Fibroblast of peridontal ligament (primary cell): Measurements from ENCODE around the gene TFF1.
"Not testable (repeated sequence)": the region's sequence is repeated elsewhere in the genome, so short reads cannot be mapped to it uniquely, and the experiment has no call there.

Experiments used
- DNase-seq: peaks from one replicate; pipeline ENCODE4 v3.0.0-alpha.2; 2010; ENCODE audit errors: extremely low read depth

The TFF1 gene

DNA sequence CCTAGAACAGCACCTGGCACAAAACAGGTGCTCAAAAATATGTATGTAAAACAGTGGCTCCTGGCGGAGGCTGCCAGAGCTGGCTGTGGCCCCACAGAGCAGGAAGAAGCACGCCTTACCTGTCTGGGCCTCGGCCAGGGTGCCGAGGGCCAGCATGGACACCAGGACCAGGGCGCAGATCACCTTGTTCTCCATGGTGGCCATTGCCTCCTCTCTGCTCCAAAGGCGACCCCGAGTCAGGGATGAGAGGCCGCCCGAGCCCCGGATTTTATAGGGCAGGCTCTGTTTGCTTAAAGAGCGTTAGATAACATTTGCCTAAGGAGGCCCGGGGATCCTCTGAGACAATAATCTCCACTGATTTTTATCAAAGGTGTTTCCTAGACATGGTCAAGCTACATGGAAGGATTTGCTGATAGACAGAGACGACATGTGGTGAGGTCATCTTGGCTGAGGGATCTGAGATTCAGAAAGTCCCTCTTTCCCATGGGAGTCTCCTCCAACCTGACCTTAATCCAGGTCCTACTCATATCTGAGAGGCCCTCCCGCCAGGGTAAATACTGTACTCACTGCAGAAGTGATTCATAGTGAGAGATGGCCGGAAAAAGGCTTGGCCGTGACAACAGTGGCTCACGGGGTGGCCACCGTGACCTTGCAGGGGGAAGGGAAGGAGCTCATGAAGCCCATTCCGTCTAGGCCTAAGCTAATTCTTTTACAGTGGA, at the start of gene TFF1:
Gene TFF1 (minus strand): TSS at position 244 of the 719 bp plus-strand sequence. CDS start 40 bp downstream, at position 204.
- DNase-seq, result no peak

DNA sequence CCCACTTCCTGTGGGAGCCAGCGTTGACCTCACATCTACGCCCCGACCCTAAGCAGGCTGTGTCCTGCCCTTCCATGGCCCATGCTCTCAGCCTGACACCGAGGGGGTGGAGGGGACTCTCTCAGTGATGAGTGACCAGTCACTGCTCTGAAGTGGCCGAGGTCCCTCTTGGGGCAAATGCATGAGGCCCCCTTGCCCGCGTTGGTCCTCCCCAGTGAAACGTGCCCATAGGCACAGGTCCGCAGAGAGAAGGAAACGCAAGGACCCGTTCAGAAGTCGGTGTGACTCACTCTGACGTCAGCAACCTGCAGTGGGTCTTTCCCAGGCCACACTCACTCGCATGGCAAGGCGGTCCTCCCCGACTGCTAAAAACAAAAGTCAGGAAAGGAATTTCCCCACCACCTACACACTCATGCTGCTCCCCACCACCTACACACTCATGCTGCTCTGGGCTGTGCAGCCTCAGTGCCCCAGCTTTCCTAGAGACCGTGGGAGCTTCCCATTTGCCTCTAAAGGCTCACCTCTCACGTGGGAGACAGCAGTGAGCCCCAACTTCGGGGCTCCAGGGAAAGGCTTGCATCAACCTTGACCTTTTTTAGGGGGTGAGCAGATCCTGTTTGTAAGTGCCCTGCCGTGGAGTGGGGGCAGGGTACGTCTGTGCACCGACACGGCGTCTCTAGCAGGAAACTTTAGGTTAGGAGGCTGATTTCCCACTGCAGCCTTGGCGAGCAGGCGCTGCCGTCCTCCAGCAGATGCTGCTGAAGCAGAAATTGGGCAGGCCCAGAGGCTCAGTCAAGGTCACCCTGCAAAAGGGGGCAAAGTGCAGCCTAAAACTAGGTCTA, 48.8 kb upstream of the TFF1 start:
- DNase-seq, result no peak

DNA sequence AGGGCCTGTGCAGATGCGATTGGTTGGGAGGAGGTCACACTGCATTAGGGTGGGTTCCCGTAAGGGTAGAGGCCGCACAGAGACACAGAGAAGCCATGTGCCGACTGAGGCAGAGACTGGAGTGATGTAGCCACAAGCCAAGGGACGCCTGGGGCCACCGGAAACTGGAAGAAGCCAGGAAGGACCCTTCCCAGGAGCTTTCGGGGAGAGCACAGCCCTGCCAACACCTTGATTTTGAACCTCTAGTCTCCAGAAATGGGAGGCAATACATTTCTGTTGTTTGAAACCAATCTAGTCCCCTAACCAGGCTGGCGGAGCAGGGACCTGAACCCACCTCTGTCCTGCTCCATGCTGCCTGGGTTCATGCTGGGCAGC, 48.2 kb upstream of the TFF1 start:
- DNase-seq, result no peak

DNA sequence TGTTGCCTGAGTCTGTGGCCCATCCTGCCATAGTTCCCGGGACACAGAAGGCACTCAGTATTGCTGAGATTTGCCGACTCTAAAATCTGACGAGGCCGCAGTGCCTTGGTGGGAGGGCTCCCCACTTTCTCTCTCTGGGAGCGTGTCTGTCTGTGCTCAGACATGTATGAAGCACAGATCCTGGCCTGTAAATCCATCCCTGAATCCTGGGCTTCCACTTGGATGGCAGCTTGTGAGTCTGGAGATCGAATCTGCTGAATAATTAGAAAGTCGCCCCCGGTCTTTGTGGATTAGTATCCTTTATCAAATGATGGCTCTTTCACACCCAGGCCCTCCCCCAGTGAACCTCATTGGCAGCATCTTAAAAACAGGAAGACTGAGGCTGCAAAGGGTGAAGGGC, 47.7 kb upstream of the TFF1 start:
- DNase-seq, result no peak

DNA sequence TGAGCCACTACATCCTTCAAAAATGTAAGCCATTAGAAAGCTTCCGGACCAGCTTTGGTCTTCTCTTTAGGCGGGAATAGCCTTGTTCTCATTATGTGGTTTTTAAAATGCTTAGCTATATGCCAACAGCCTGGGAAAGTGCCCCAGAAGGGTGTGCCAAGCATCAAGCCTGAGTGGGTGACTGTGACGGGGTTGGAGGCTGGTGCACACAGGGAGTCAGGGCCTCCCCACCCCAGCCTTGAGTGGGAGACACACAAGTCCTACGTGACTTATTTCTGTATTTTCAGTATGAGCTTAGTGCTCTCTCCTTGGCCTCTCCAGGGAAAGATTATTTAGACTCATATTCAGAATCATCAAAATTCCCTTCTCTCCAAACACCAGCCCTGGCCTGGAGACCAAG, 47.2 kb upstream of the TFF1 start:
- DNase-seq, result no peak

DNA sequence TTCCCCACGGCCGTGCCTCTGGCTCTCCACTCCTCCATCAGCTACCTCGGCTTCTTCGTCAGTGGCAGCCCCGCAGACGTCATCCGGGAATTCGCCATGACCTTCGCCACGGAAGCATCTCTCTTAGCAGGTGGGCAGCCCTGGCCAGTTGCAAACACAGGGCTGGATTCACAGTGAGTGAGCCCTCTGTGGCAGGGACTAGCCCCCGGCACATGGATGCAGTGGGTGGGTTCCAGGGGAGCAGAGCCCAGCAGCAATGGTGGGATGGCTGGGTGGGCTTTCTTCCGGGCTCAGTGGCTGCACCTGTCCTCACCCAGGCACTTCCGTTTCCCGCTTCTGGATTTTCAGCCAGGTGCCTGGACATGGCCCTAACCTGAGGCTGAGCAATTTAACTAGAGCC, 46.8 kb upstream of the TFF1 start:
- no peak for DNase-seq

DNA sequence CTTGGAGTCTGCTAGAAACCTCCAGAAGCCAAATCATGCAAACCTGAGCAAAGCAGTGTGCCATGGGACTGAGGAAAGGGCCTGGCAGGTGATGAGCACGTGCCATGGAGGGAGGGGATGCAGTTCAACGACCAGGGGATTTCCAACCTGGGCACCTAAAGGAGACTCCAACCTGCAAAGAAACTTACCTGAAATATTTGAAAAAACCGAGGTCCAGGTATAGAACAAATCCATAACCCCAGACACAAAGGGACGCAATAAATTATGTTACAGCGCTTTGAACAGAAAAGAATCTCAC, 46.2 kb upstream of the TFF1 start:
- no peak for DNase-seq

DNA sequence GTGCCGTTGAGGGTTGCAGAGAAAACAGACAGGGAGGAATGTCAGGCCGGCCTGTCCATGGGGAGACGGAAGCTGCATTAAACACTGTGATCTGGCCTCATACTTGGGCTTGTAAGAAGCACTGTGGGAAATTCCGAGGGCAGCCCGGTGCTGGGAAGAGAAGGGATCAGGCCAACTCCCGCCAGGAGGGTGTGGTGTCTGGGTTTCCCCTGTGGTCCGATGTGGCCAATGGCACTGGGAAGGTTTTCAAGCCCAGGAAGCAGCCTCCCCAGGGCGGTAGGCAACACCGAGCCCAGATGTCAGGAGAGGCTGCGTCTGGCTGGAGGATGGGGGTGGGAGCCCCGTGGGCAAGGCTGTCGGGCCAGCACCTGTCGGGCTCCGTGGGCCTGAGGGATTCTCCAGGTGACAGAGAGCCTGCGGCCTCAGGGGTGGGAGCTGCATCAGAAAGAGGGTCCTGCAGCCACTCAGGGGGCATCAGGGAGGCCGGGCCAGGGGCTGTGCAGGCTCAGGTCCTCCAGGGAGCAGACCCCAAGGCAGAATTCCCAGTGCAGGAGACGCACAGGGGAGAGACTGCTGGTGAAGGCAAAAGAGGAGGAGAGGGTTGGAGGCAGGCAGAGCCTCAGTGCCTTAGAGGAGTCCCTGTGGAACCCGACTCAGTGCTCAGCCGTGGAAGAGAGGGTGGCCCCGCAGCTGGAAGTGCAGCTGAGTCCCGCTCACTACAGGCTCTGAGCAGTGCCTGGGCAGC, 45.7 kb upstream of the TFF1 start:
- no peak for DNase-seq

DNA sequence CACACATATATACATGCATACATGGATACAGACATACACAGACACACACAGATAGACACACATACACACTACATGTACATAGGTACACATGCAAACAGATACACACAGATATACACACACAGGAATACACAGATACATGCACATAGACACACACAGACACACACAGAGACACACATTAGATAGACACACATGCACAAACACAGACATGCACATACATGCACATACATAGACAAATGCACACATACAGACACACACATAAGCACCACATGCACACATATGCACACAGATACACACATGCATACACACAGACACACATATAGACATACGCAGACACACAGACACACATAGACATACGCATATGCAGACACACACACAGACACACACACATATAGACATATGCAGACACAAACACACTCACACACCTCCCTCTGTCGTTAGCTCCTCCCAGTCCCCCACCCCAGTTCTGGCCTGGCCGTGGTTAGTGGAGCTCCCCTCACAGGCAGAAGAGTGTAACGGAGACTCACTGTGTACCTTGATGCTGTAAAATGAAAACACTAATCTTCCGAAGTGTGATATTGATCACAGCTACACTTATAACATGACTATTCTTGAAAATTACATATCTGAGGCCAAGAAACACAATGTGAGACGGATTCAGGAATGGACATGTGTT, 45.0 kb upstream of the TFF1 start:
- no peak for DNase-seq

DNA sequence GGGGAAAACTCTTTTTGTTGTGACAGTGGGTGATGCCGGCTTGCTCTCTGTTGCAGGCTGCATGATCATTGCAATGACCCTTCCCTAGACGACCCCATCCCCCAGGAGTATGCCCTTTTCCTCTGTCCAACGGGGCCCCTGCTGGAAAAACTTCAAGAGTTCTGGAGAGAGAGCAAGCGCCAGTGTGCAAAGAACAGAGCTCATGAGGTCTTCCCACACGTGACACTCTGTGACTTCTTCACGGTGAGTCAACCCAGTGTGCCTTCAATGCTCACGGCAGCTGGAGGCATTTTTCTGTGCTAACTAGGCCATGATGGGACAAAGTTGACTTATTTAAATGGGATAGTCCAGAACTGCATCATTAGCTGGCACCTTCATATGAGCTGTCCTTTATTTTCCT, 43.0 kb upstream of the TFF1 start:
- no peak for DNase-seq

DNA sequence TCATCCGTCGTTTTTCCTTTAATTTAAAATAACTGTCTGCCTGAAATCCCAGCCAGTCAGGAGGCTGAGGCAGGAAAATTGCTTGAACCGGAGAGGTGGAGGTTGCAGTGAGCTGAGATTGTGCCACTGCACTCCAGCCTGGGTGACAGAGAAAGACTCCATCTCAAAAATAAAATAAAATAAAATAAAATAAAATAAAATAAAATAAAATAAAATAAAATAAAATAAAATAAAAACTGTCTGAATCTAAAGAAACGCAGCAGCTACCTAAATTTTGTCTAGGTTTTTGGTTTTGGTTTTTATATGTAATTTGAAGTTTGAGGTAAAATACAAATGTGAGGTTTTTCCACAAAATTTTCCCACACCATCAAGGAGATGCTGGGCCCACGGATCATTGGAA, 42.4 kb upstream of the TFF1 start:
- DNase-seq, result not testable (repeated sequence)

DNA sequence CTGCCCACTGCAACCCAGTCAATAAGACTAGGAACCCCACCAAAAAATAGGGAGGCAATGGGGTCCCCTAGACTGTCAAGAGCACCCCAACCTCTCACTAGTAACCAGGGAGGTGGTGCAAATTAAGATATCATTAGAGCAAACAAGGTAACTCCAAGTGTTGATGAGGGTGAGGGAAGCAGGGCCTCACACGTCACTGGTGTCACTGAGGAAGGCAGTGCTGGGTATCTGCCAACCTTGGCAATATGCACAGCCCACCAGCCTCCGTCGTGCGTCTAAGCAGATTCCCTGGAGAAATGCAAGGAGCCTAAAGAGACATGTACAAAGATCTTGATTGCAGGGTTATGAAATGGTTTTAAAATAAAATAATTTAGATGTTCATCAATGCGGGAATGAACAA, 41.1 kb upstream of the TFF1 start:
- no peak for DNase-seq

DNA sequence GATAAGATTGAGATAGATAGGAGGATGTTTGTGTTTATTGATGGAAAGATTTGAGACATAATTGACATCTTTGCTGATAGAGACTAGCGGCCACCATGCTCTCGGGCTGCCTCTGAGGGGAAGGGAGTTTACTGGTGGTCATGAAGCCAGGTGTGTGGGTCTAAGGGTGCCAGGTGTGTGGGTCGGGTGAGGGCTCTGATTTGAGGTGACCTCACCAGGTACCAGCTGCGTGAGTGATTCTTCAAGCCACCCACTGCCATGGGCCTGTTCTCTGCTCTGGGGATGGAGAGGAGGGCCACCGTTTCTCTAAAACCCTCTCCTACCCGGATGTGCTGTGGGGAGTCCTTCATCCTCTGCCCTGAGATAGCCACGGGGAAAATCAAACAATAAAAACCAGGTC, 40.5 kb upstream of the TFF1 start:
- DNase-seq, result no peak

DNA sequence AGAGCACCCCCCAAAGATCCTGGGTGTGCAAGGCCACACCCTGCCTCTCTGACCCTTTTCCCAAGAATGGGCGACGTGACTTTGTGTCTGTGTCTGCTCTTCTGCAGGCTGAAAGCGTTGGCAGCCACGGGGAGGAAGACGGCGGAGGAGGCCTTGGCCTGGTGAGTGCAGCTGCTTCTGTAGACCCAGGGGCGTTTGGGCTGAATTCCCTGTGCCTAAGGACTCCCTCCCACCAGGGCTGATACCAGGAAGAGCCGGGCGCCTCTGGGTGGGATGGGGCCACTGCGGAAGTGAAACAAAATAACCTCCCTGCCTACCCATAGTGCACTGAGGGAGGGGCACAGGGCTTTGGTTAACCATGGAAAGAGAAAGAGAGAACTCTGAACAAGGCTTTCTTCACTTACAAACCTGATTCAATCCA, 39.9 kb upstream of the TFF1 start:
- no peak for DNase-seq

DNA sequence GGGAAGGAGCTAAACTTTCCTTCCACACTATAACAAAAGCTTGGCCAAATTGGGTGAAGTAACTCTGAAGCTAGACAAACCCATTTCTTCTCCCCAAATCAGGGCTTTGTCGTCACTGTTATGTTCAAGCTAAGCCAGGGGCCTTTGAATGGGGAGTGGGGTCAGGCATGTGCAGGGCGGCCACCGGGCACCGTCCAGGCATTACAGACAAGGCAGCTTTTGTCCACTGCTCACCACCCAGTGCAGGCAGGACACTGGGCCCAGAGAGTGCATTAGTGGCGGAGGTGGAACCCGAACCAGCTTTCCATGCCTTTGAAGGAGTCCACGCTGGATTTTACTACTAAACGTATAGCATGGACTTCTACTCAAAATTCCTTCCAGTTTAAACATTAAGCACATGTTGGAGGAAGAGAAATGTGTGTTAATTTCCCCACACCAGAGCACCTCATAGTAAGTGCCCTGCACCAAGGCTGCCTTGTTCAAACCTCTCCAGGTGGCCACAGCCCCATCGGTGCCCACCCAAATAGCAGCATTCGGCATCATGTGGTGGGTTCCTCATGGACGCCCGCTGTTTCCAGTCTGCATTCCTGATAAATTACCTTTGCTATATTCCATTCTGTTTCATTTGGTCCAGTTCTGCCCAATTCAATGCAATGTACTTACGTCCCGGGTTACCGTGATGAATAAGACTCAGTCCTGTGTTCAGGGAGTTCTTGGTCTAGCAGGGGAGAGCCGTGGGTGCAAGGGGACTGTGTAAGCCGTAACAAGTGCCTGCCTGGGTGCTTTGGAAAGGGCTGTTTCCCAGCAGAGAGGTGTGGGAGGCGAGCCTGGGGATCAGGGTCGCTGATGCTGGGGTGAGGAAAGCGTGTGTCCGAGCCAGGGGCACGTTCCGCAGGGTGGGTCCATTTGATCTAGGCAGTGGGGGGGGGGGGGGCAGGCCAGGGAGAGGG, 39.0 kb upstream of the TFF1 start:
- no peak for DNase-seq

DNA sequence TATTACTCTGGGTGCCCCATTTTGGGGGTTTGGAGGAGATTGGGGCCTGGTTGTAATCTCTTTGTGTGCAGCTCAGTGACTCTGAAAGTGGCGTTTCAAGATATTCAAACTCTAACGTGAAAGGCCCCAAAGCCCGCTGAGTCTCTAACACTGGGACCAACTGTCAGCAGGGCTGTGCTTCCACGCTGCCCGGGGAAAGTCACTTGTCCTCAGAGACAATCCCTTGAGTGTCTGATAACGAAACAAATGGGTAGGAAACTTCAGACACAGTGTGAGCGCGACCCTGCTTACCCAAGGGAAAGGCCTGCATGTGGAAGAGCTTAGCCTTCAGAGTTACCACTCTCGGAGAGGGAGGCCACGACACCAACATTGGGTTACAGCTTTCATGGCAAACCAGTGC, 38.2 kb upstream of the TFF1 start:
- no peak for DNase-seq

DNA sequence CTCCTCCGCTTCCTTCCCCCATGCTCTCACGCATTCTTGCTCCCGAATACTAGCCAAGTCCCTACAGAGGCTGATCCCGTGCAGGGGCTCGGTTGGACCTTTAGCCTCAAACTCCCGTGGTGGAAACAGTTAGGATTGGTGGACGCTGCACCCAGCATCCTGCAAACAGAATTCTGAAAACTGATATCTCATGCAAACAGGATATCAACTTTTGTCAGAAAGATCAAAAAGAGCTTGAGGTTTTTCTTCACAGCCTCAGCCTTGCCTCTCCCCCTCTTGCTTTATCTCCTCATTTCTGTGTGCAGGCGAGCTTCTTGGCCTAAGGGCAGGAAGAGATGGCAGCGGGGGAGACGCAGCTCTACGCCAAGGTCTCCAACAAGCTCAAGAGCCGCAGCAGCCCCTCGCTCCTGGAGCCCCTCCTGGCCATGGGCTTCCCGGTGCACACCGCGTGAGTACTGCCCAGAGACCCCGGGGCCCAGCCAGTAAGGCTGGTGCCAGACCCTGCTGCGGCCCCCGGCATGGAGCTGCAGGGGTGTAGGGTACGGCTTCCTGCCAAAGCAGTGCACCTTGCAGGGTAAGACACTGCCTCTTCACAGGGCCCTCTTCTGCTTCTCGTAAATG, 37.4 kb upstream of the TFF1 start, which contains the start of gene UBASH3A:
Gene UBASH3A (plus strand): TSS at position 292 of the 621 bp plus-strand sequence. CDS start 44 bp downstream, at position 336.
- no peak for DNase-seq

DNA sequence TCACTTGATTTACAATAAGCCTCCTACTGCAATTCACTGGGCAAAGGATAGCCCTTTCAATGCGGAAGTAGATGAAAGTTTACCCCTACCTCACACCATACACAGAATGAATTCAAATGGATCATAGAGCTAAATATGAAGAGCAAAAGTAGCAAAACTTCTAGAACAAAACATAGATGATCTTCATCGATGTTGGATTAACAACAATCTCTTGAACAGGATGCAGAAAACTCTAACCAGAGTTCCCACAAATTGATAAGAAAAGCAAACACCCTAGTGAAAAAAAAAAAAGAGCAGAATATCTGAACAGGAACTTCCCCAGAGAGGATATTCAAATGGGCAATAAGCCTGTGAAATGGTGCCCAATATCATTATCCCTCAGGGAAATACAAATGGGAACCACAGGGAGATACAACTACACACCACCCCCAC, 35.5 kb upstream of the TFF1 start:
- DNase-seq, result no peak

DNA sequence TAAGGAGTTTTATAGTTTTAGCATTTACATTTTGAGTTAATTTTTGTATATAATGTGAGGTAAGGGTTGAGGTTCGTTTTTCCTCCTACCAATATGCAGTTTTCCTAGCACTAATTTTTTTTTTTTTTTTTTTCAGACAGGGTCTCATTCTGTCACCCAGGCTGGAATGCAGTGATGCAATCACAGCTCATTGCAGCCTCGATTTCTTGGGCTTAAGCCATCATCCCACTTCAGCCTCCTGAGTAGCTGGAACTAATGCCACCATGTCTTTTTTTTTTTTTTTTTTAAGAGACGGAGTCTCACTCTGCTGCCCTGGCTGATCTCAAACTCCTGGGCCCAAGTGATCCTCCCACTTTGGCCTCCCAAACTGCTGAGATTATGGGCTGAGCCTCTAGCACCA, 34.8 kb upstream of the TFF1 start:
- no peak for DNase-seq

DNA sequence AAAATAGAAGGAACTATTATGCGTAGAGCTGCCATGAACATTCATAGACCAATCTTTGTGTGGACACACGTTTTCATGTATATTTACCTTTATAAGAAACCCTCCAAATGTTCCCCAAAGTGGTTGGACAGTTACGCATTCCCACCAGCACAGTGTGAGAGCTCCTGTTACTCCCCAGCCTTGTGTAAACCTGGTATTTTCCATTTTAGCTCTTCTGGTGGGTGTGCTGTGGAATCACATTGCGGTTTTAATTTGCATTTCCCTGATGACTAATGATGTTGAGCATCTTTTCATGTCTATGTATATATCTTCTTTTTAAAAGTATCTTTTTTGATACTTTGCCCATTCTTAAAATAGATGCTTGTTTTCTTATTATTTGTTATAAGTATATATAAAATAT, 34.2 kb upstream of the TFF1 start:
- DNase-seq, result no peak
